HTR-8/SVneo (cell line): ENCODE data around the gene FITM1.
"Not testable (repeated sequence)": the region's sequence is repeated elsewhere in the genome, so short reads cannot be mapped to it uniquely, and the experiment has no call there.

Experiments
- DNase-seq: peaks from one replicate; pipeline ENCODE4 v3.0.0; 2011; ENCODE audit warnings: low spot score, mixed read lengths; ENCODE audit not compliant: insufficient read length
- FAIRE-seq: peaks from 2 replicates; lab custom pipeline; 2011; peaks lifted over from hg19 to GRCh38; lab: Jason Lieb, UNC

FITM1 gene

DNA sequence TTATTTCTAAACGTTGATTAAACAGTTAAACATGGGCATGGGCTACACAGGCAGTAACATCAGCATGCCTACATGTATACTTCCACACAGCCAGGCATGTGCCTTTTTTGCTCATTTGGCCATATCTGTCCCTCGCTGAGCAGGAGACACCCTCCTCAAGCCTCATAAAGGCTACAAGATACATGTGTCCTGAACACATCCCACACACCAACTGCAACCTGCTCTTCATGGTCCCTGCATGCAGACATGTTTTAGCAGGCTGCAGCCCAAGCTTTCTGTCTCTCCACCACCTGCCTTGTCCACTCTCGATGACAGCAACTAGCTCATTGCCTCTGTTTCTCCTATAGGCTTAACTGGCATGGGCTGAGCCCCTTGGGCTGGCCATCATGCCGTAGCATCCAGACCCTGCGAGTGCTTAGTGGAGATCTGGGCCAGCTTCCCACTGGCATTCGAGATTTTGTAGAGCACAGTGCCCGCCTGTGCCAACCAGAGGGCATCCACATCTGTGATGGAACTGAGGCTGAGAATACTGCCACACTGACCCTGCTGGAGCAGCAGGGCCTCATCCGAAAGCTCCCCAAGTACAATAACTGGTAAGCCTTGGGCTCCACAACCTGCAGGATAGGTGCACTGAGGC, 33.8 kb upstream of the FITM1 start:
- no peak for FAIRE-seq

DNA sequence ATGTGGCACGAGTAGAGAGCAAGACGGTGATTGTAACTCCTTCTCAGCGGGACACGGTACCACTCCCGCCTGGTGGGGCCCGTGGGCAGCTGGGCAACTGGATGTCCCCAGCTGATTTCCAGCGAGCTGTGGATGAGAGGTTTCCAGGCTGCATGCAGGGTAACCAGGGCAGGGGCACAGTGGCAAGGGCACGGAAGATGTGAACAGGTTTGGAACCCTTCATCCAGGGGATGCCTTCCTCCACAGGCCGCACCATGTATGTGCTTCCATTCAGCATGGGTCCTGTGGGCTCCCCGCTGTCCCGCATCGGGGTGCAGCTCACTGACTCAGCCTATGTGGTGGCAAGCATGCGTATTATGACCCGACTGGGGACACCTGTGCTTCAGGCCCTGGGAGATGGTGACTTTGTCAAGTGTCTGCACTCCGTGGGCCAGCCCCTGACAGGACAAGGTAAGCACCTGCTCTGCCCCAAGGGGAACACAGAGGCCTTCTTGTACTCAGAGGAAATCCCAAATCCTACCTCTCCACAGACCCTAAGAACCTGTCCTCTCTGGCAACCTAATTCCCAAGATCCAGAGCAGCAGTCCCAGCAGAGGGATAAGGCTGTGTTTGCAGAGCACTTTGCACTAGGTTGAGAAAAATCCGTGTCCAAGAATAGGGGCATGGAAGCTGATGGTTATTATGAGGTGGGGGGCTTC, 32.1 kb upstream of the FITM1 start:
- DNase-seq (no peak), FAIRE-seq (no peak)

More for the DNA sequence above, 33.8 kb upstream of the FITM1 start:
- DNase-seq, result no peak

DNA sequence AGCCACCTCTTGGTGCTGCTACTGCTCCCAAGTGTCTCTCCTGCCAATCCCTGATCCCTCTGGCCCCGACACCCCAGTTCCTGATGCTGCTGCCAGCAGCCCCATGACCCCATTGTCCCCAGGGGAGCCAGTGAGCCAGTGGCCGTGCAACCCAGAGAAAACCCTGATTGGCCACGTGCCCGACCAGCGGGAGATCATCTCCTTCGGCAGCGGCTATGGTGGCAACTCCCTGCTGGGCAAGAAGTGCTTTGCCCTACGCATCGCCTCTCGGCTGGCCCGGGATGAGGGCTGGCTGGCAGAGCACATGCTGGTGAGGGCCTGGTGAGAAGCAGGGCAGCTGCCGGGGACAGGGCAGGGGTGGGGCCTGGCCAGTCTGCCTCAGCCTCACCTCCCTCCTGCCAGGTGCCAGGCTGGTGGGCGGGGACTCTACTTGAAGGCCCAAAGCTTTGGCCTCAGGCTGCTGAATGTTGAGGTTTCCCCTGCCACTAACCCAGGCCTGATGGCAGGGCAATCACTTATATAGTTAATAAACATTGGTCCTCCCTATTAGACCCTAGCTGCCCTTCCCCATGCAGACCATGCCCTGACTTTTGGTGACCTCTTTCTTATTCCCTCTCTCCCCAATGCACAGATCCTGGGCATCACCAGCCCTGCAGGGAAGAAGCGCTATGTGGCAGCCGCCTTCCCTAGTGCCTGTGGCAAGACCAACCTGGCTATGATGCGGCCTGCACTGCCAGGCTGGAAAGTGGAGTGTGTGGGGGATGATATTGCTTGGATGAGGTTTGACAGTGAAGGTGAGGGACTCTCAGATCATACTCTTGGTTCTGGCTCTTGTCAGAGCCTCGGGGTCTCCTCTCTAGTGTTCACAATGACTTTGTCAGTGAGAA, 31.3 kb upstream of the FITM1 start:
- FAIRE-seq, result no peak
- DNase-seq, result no peak

DNA sequence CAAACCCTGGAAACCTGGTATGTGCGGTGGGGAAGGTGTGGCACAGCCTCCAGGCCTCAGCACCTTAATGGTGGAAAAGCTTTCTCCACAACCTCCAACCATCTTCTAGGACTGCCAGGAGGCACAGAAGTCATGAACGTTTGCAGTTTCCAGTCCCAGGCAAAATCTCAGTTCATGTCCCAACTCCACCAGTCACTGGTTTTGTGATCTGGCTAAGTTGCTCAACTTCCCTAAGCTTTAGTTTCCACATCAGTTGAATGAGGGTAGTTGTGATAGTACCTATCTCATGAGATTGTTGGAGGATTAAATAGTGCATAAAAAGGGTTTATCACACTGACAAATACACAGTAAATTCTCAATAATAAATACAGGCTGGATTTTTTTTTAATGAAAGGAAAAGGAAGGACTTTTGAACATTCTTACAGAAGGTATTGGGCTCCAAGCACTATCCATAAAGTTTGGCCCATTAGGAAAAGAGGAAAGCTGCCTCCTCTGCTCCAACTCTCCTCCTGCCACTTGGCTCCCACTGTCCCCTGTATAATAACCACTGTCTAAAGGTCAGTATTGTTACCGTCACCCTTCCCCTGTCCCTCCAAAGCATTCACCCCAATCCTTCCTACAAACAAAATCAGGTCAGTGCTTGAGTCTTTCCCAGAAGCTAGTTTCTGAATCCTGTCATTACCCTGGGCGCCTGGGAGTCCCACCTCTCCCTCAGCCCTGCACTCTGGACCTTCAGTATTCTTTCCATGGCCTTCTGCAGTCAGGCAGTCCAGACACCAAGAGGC, 30.1 kb upstream of the FITM1 start:
- no peak for DNase-seq
- FAIRE-seq, result no peak

DNA sequence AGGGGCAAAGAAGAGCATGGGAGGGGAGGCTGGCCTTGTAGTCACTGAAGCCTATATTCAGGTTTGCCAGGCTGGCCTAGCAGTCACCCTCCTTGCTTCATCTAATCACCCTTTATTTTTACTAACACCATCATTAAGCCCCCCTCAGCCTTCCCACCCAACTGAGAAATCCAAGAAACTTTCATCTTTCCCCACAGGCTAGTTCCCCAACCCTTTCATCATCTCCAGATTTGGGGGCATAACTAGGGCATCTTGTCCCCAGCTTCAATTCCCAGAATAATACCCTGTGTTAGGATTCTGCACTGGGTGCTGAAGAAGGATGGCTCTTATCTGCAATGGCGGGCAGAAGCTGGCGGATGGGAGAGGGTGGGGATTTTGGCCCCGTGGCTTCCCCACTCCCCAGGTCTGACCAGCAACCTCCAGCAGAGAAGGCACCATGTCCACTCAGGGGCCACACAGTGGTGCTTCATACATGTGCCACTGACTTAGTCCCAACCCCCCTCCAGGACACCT, 29.4 kb upstream of the FITM1 start:
- DNase-seq (no peak), FAIRE-seq (no peak)

DNA sequence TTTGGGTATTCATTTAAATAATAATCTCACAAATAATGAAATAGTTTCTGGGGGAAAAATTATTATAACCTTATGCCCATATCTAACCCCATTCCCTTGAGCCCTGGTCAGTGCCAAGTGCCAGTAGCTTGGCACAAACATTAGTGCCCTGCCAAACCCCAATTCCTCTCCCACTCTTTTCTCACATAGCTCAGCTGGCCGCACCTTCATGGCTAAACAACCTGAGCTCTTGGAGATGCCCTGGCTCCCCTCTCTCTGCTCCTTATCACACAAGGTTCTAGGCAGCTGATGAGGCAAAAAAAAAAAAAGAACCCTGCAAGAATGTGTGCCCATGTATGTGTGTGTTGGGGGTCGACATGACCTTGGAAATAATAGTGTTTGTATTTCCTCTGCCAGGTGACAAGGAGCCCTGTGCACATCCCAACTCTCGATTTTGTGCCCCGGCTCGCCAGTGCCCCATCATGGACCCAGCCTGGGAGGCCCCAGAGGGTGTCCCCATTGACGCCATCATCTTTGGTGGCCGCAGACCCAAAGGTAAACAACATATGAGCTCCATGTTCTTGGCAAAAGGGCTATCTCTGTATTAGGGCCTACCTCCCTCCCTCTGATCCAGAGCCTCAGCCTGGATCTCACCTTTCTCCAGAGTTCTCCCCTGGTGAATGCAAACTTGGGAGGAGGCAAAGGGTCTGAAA, 28.0 kb upstream of the FITM1 start:
- FAIRE-seq, result no peak
- DNase-seq, result no peak

DNA sequence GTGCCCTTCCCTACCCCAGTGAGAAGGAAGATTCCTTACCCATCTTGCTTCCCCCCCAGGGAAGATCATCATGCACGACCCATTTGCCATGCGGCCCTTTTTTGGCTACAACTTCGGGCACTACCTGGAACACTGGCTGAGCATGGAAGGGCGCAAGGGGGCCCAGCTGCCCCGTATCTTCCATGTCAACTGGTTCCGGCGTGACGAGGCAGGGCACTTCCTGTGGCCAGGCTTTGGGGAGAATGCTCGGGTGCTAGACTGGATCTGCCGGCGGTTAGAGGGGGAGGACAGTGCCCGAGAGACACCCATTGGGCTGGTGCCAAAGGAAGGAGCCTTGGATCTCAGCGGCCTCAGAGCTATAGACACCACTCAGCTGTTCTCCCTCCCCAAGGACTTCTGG, 27.0 kb upstream of the FITM1 start:
- DNase-seq, result no peak

DNA sequence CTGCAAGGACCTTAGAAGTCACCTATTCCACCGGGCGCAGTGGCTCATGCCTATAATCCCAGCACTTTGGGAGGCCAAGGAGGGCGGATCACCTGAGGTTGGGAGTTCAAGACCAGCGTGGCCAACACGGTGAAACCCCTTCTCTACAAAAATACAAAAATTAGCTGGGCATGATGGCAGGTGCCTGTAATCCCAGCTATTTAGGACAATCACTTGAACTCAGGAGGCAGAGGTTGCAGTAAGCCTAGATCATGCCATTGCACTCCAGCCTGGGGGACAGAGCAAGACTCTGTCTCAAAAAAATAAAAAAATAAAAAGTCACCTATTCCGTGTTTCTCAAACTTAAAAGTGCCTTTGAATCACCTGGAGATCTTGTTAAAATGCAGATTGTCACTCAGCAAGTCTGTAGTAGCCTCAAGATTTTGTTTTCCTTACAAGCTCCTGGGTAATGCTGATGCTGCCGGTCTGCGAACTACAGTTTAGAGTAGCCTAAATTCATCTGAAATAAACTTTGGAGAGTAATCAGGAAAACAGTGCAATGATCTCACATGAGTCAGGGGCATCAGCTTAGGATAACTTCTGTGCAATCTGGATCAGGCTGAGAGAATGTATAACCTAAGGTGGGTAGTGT, 24.7 kb upstream of the FITM1 start:
- not testable (repeated sequence) for FAIRE-seq, DNase-seq

More for the DNA sequence above, 27.0 kb upstream of the FITM1 start:
- FAIRE-seq, result no peak

DNA sequence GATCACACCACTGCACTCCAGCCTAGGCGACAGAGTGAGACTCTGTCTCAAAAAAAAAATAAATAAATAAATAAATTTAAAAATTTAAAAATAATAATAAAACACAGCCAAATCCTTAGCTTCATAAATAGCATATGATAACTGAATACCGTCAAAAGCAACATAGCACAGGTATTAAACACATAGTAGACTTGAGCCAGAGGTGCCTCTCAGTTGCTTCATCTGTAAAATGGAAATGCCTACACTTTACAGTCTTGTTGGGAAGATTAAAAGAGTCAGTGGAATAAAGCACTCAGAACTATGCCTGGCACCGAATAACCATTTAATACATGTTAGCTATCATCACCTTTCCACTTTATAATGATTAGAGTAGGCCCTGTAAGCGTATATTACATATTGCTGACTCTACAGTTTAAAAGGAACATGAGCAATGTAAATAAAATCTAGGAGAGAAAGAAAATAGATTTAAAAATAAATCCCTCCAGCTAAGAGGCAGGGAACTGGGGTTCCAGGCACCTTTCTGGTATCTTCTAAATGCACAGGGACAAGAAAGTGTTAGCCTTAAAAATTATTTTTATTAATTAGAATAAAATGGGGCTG, 23.7 kb upstream of the FITM1 start:
- FAIRE-seq, result no peak

DNA sequence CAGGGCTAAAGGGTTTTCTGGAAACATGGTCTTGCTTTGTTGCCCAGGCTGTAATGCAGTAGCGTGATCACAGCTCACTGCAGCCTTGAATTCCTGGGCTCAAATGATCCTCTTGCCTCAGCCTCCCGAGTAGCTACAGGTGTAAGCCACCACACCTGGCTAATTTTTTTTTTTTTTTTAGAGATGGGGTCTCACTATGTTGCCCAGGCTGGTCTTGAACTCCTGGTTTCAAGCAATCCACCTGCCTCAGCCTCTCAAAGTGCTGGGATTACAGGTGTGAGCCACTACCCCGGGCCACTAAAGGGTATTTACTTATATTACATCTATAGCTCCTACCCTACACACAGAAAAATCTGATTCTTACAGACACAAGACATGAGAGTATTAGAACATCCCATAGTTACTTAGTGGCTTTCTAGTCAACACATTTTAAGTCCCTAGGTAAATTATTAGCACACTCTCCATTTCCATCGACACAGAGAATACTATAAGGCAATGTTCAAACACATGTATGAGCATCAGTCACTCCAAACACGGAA, 22.1 kb upstream of the FITM1 start:
- FAIRE-seq, result no peak
- no peak for DNase-seq

More for the DNA sequence above, 23.7 kb upstream of the FITM1 start:
- DNase-seq, result no peak

DNA sequence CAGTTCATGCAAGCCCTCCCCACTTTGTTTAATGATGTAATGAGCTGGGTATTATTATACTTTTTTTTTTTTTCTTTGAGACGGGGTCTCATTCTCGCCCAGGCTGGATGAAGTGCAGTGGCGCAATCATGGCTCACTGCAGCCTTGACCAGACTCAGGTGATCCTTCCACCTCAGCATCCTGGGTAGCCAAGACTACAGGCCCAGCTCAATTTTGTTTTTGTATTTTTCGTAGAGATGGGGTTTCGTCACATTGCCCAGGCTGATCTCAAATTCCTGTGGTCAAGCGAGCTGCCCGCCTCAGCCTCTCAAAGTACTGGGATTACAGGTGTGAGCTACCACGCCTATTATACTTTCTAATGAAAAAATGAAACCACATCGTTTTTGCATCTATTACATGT, 20.4 kb upstream of the FITM1 start:
- FAIRE-seq (no peak), DNase-seq (no peak)

DNA sequence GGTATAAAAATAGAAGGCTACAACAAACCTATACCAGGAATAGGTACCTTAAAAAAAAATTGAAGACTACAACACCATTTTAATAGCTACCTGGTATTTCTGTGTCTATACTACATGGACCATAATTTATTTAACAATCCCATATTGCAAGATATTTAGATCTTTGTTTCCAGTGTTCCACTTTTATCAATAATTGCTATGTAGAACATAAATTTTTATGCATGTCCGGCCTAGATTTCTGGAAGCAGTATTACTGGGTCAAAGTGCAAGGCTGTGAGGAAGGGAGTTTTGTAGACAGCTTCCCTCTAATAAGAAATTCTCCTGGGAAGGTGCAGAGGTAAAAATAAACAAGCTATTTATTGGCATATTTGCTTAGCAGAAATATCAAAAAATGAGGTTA, 19.9 kb upstream of the FITM1 start:
- FAIRE-seq (no peak), DNase-seq (no peak)

DNA sequence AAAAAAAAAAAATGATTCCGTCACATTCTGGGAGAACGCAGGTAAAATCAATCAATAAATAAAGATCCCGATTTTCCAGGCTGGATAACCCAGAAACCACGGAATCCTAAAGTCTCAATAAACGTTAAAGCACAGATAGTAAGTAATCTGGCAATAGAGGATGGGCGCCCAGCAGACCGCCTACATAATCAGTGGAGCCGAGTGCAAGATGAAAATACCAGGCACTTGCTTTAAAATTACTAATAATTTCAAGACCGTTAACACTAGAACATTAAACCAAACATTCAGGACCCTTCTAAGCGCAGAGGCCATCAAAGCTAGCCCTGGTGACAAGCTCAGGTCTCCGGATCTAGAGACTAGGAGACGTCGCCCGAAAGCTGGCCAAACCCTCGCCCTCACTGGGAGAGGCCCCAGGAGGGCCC, 17.1 kb upstream of the FITM1 start:
- DNase-seq (no peak), FAIRE-seq (no peak)

DNA sequence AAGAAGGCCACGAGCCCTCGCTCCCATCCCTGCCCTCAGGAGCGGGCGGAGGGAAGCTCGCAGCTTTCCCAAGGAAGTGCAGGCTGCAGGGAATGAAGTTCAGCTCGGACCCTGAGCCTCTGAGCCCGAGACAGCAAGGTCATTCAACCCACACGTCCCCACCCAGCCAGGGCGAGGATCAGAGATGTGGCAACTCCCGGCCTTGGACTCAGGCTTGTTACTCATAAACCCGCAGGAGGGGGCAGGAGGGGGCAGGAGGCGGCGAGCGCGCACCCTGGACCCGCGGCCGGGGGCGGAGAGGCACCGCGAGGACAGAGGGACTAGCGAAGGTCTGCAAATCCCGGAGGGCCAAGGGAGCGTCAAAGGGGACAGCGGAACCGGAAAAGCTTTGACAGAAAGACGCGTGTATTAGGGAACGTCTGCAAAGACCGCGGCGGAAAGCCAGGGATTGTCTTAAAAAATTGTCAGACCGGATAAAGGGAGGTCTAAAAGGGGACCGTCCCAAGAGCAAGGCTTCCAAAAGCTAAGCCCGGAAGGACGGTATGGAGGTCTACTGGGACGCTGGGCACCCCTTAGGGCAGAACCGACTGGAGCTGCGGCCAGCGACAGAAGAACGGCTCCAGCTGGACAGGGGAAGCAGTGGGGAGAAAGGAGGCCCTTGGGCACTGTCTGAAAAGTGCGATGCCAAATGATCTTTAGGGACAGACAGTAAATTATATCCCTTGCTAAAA, 16.5 kb upstream of the FITM1 start:
- no peak for FAIRE-seq
- peak; percentile 61 for DNase-seq

DNA sequence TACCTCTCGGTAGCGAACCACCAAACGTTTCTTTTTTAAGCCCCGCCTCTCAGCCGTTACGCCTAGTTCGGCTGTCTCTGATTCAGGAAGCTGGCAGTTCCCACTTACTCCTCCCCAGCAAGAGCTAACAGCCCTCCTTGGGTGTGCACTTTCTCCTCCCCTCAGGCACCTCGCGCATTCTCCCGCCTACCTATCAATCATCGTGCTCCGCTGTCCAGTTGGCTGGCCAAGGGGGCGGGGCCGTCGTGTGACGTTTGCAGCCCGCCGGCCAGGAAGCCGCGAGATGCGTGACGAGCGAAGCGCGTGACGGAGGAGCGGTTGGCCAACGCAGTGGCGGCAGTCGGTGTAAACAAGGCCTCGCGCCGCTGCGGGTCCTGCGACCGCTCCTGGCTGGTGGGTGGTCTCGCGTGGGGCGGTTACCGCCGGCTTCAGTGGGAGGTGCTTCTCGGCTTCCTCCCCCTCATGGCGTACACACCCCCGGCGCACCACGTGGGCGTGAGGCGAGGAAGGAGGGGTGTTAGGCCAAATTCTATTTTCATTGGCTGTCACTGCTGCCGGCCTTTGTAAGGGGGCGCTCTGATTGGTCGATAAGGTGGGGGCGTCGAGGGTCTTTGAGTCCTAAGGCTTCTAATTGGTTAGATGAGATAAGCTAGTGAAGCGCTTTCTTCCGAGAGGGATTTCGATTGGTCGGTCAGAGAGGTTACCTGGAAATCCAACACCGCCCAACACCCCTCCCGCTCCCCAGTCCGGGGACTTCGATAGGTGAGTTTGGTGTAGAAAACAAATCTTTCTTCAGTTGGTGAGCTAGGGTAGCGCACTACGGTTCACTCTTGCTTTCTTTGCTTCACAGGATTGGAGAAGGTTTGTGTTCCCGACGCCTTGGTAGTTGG, 15.7 kb upstream of the FITM1 start, which contains the start of the genes DCAF11 and NRL:
TSS of gene DCAF11 (plus strand) at position 246 of the 890 bp plus-strand sequence. CDS start 818 bp downstream, outside the sequence.
TSS of gene NRL (minus strand) at position 418 of the 890 bp plus-strand sequence. CDS start 32,101 bp downstream, outside the sequence.
- DNase-seq, result peak; percentile 93
- FAIRE-seq, result peak; percentile 79

DNA sequence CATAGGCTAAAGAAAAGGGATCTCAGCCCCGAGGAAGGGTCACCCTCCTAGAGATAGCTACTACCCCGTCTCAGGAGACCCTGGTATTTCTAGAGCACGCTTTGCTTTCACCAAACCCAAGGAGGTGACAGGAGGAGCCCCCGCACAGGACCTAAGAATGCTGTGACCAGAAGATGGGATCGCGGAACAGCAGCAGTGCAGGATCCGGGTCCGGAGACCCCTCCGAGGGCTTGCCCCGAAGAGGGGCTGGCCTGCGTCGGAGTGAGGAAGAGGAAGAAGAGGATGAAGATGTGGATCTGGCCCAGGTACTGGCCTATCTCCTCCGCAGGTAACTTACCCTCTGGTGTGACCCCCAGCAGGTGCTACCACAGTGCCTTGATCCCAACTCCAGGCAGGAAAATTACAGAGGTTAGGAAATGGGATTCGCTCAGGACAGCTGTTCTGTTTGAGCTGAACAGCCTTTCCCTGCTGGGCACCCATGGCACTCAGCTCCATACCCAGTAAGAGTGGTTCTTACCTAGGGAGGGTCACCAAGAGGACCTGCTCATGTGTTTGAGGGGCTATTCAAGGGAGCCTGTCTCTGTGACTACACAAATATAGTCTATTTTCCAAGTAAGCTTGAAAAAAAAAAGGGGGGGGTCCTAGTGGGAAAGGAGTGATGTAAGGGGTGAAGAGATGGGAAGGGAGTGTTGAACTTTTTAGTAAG, 14.9 kb upstream of the FITM1 start:
- no peak for DNase-seq
- FAIRE-seq, result no peak
